SK-N-SH (cell line): Measurements from ENCODE around the gene GLYR1. TPM values are rescaled to one million over a fixed set of nuclear protein-coding genes. Genes with fewer than 3 reads are reported as not detected.

ENCODE experiments used
- CTCF ChIA-PET: fragments of 300-600, 350-600 bp; formaldehyde crosslinking; extraction: SDS; loops from one replicate; lab custom pipeline; 2021; lab: Yijun Ruan, JAX
- POLR2A ChIA-PET: fragments of 350-600 bp; sonication (Branson Sonifier 250); formaldehyde crosslinking; extraction: SDS; loops from one replicate; lab custom pipeline; 2020; ENCODE audit warnings: antibody characterized with exemption, inconsistent platforms; lab: Yijun Ruan, JAX
- DNase-seq: peaks from one replicate; pipeline ENCODE4 v3.0.0; 2012
- H2AFZ ChIP-seq: fragments of 200-600 bp; sonication (generic); 2 replicates; pipeline ENCODE4 v1.8.1; 2016; ENCODE audit warnings: antibody characterized with exemption, mild to moderate bottlenecking, low read depth
- H3F3A ChIP-seq: fragments of 200-600 bp; sonication (generic); replicated peaks from 2 replicates; pipeline ENCODE3; 2016; ENCODE audit warnings: antibody characterized with exemption, mild to moderate bottlenecking; ENCODE audit not compliant: insufficient read depth
- H3K27ac ChIP-seq, 2 experiments: fragments of 200-500 bp in 1 of 2; fragments of 200-600 bp in 1 of 2; sonication (Bioruptor generic) in 1 of 2; sonication (generic), shearing (Covaris generic) in 1 of 2; 2 replicates each; pipeline versions ENCODE4 v1.5.1 to v1.6.1; 2014 to 2016; ENCODE audit warnings: low read depth in 2 of 2, inconsistent platforms in 1 of 2, low read length in 1 of 2, mild to moderate bottlenecking in 1 of 2, mixed read lengths in 1 of 2
- H3K27me3 ChIP-seq: fragments of 200-600 bp; sonication (generic), shearing (Covaris generic); 2 replicates; pipeline ENCODE4 v1.6.1; 2016; ENCODE audit warnings: mixed run types; ENCODE audit not compliant: insufficient read depth
- H3K36me3 ChIP-seq, 2 experiments: fragments of 200-500 bp in 1 of 2; fragments of 200-600 bp in 1 of 2; sonication (Bioruptor generic) in 1 of 2; sonication (generic) in 1 of 2; replicated peaks in 1 of 2; 2 replicates each; pipeline versions ENCODE3 to v1.5.1; 2014 to 2016; ENCODE audit warnings: low read length in 1 of 2, mild to moderate bottlenecking in 1 of 2; ENCODE audit not compliant: insufficient read depth in 2 of 2, control insufficient read depth in 1 of 2
- H3K4me1 ChIP-seq, 2 experiments: fragments of 200-500 bp in 1 of 2; fragments of 200-600 bp in 1 of 2; sonication (Bioruptor generic) in 1 of 2; sonication (generic), shearing (Covaris generic) in 1 of 2; 2 replicates each; pipeline versions ENCODE4 v1.5.1 to v1.6.1; 2014 to 2016; ENCODE audit warnings: low read depth in 1 of 2, low read length in 1 of 2, mixed run types in 1 of 2; ENCODE audit not compliant: insufficient read depth in 2 of 2, control insufficient read depth in 1 of 2
- H3K4me2 ChIP-seq: fragments of 200-600 bp; sonication (generic), shearing (Covaris generic); 2 replicates; pipeline ENCODE4 v1.6.1; 2017; ENCODE audit warnings: mixed run types
- H3K4me3 ChIP-seq, 2 experiments: fragments of 200-500 bp in 1 of 2; fragments of 200-600 bp in 1 of 2; sonication (Bioruptor generic) in 1 of 2; sonication (generic), shearing (Covaris generic) in 1 of 2; 2 replicates each; pipeline versions ENCODE4 v1.5.1 to v1.8.1; 2014 to 2016; ENCODE audit warnings: low read depth in 2 of 2, inconsistent platforms in 1 of 2, low read length in 1 of 2, mild to moderate bottlenecking in 1 of 2, mixed read lengths in 1 of 2, moderate library complexity in 1 of 2
- H3K79me2 ChIP-seq: fragments of 200-600 bp; sonication (generic); 2 replicates; pipeline ENCODE4 v1.8.1; 2017; ENCODE audit warnings: mild to moderate bottlenecking; ENCODE audit not compliant: insufficient read depth
- H3K9ac ChIP-seq: fragments of 200-600 bp; sonication (generic); 2 replicates; pipeline ENCODE4 v1.6.1; 2017; ENCODE audit warnings: mixed run types
- H3K9me2 ChIP-seq: fragments of 200-600 bp; sonication (generic); 2 replicates; pipeline ENCODE4 v1.6.1; 2017; ENCODE audit warnings: mixed run types
- H3K9me3 ChIP-seq: fragments of 200-600 bp; sonication (generic); 2 replicates; pipeline ENCODE4 v1.6.1; 2017; ENCODE audit warnings: mixed run types, mild to moderate bottlenecking, moderate library complexity
- H4K20me1 ChIP-seq: fragments of 200-600 bp; sonication (generic); 2 replicates; pipeline ENCODE4 v1.6.1; 2017; ENCODE audit warnings: mild to moderate bottlenecking, mixed run types; ENCODE audit not compliant: insufficient read depth
- EP300 ChIP-seq, 2 experiments: IDR thresholded peaks; 2 replicates each; pipeline versions ENCODE4 v1.4.0 to v1.6.1; 2012; ENCODE audit warnings: borderline replicate concordance in 1 of 2, low read depth in 1 of 2, low read length in 1 of 2
- FOXM1 ChIP-seq: IDR thresholded peaks from 2 replicates; pipeline ENCODE4 v1.4.0; 2012; ENCODE audit warnings: low read depth, mild to moderate bottlenecking
- GABPA ChIP-seq: IDR thresholded peaks from 2 replicates; pipeline ENCODE4 v1.4.0; 2012; ENCODE audit warnings: low read depth, mild to moderate bottlenecking
- GATA2 ChIP-seq: sonication (generic); formaldehyde crosslinking; IDR thresholded peaks from 2 replicates; pipeline ENCODE4 v1.5.0; 2020; ENCODE audit warnings: mild to moderate bottlenecking, missing genetic modification reagents
- POLR2AphosphoS5 ChIP-seq: IDR thresholded peaks from 2 replicates; pipeline ENCODE4 v1.6.1; 2012; ENCODE audit warnings: low read depth, low read length
- RXRA ChIP-seq: IDR thresholded peaks from 2 replicates; pipeline ENCODE4 v1.4.0; 2012; ENCODE audit warnings: low read depth, mild to moderate bottlenecking, borderline replicate concordance
- YY1 ChIP-seq: IDR thresholded peaks from 2 replicates; pipeline ENCODE4 v1.4.0; 2012; ENCODE audit warnings: low read depth, mild to moderate bottlenecking
- WGBS: methylation state at CpG from one replicate; pipeline ENCODE4 v1.1.6; 2017; ENCODE audit warnings: low lambda C conversion rate; 5-methylcytosine and 5-hydroxymethylcytosine counted together
- polyA plus RNA-seq, 3 experiments: library from polyadenylated mRNA; depleted of rRNA; stranded (reverse); fragments of >200 nt; gene quantifications; 2 replicates each; pipeline ENCODE4 v1.2.3, GENCODE V29; 2012
- TF ChIP-seq, protein P1 (sequence below): IDR thresholded peaks from 2 replicates; pipeline ENCODE4 v1.4.0; 2012; ENCODE audit warnings: low read depth
- TF ChIP-seq, protein P2 (sequence below): IDR thresholded peaks from 2 replicates; pipeline ENCODE4 v1.4.0; 2012; ENCODE audit warnings: low read depth, borderline replicate concordance
- TF ChIP-seq, protein P3 (sequence below): IDR thresholded peaks from 2 replicates; pipeline ENCODE4 v1.6.1; 2012; ENCODE audit warnings: mild to moderate bottlenecking, low read depth, low read length, moderate library complexity
- TF ChIP-seq, protein P4 (sequence below): IDR thresholded peaks from 2 replicates; pipeline ENCODE4 v1.4.0; 2012; ENCODE audit warnings: low read depth, borderline replicate concordance

Gene GLYR1
- polyA plus RNA-seq, 1 of the 3 experiments (the other 2 are of a cell fraction): 40.1 TPM

DNA sequence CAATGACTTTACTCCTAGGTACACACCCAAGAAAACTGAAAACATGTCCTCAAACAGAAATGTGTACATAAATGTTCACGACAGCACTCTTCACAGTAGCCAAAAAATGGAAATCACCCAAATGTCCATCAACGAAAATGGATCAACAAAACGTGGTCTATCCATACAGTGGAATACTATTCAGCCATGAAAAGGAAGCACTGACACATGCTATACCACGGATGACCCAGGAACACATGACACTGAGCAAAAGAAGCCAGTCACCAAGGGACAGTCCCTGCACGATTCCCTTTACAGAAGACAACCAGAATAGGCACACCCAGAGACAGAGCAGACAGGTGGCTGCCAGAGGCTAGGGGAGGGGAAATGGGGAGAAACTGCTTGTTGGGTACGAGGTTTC is 91.4 kb downstream of the GLYR1 start:
- Histone ChIP-seq H4K20me1 (no peaks in the 10 kb centered on the region), H2AFZ (no peak overlapping the region), H3F3A (peaks cover 3% of the 10 kb centered on the region), H3K4me3 (no peak overlapping the region), H3K9me2 (no peaks in the 10 kb centered on the region), H3K27ac (no peak overlapping the region), H3K27me3 (no peaks in the 10 kb centered on the region), H3K4me2 (no peak overlapping the region), H3K4me1 (no peaks in the 10 kb centered on the region), H3K9me3 (0 out of 2 replicates have a peak, but pooled peaks cover 6% of the 10 kb centered on the region), H3K36me3 (peaks cover 45 to 61% of the 10 kb centered on the region in 2 experiments), H3K9ac (no peak overlapping the region), H3K79me2 (no peaks in the 10 kb centered on the region)
- DNase-seq: no peak
- TF ChIP-seq, protein P1, sequence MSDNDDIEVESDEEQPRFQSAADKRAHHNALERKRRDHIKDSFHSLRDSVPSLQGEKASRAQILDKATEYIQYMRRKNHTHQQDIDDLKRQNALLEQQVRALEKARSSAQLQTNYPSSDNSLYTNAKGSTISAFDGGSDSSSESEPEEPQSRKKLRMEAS: no peak
- TF ChIP-seq FOXM1 (no peak), RXRA (no peak), YY1 (no peak), GABPA (no peak), EP300 (IDR thresholded peaks at IDR 0.05; ENCODE audit: borderline replicate concordance in 1 of 2, low read depth in 1 of 2, low read length in 1 of 2) (no peak), GATA2 (CRISPR knock-in tag) (no peak), POLR2AphosphoS5 (no peak)
- TF ChIP-seq, protein P2, sequence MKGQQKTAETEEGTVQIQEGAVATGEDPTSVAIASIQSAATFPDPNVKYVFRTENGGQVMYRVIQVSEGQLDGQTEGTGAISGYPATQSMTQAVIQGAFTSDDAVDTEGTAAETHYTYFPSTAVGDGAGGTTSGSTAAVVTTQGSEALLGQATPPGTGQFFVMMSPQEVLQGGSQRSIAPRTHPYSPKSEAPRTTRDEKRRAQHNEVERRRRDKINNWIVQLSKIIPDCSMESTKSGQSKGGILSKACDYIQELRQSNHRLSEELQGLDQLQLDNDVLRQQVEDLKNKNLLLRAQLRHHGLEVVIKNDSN: no peak
- TF ChIP-seq, protein P3, sequence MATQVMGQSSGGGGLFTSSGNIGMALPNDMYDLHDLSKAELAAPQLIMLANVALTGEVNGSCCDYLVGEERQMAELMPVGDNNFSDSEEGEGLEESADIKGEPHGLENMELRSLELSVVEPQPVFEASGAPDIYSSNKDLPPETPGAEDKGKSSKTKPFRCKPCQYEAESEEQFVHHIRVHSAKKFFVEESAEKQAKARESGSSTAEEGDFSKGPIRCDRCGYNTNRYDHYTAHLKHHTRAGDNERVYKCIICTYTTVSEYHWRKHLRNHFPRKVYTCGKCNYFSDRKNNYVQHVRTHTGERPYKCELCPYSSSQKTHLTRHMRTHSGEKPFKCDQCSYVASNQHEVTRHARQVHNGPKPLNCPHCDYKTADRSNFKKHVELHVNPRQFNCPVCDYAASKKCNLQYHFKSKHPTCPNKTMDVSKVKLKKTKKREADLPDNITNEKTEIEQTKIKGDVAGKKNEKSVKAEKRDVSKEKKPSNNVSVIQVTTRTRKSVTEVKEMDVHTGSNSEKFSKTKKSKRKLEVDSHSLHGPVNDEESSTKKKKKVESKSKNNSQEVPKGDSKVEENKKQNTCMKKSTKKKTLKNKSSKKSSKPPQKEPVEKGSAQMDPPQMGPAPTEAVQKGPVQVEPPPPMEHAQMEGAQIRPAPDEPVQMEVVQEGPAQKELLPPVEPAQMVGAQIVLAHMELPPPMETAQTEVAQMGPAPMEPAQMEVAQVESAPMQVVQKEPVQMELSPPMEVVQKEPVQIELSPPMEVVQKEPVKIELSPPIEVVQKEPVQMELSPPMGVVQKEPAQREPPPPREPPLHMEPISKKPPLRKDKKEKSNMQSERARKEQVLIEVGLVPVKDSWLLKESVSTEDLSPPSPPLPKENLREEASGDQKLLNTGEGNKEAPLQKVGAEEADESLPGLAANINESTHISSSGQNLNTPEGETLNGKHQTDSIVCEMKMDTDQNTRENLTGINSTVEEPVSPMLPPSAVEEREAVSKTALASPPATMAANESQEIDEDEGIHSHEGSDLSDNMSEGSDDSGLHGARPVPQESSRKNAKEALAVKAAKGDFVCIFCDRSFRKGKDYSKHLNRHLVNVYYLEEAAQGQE: no peak
- TF ChIP-seq, protein P4, sequence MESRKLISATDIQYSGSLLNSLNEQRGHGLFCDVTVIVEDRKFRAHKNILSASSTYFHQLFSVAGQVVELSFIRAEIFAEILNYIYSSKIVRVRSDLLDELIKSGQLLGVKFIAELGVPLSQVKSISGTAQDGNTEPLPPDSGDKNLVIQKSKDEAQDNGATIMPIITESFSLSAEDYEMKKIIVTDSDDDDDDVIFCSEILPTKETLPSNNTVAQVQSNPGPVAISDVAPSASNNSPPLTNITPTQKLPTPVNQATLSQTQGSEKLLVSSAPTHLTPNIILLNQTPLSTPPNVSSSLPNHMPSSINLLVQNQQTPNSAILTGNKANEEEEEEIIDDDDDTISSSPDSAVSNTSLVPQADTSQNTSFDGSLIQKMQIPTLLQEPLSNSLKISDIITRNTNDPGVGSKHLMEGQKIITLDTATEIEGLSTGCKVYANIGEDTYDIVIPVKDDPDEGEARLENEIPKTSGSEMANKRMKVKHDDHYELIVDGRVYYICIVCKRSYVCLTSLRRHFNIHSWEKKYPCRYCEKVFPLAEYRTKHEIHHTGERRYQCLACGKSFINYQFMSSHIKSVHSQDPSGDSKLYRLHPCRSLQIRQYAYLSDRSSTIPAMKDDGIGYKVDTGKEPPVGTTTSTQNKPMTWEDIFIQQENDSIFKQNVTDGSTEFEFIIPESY: no peak
- ChIA-PET CTCF (no interaction called here), POLR2A (interaction anchor here (1.1 kb wide), 1 partner anchor 10 kb away, joined by 4 read pairs; no protein-coding TSS in a partner anchor)
- 92% methylated on average over 6 of the region's 6 CpGs for WGBS
